Liver (tissue), 2 donors: ENCODE measurements around the gene ARNT2.

Experiments
- RXRA ChIP-seq, 2 donors: IDR thresholded peaks; 2 replicates each; pipeline ENCODE4 v1.6.1; 2017 to 2018; ENCODE audit warnings: antibody characterized with exemption in 2 of 2, mild to moderate bottlenecking in 1 of 2
- TAF1 ChIP-seq: conservative IDR thresholded peaks from 2 replicates; pipeline ENCODE4 v1.6.1; 2016; ENCODE audit warnings: antibody characterized with exemption, mild to moderate bottlenecking
- donor health status: healthy.

DNA sequence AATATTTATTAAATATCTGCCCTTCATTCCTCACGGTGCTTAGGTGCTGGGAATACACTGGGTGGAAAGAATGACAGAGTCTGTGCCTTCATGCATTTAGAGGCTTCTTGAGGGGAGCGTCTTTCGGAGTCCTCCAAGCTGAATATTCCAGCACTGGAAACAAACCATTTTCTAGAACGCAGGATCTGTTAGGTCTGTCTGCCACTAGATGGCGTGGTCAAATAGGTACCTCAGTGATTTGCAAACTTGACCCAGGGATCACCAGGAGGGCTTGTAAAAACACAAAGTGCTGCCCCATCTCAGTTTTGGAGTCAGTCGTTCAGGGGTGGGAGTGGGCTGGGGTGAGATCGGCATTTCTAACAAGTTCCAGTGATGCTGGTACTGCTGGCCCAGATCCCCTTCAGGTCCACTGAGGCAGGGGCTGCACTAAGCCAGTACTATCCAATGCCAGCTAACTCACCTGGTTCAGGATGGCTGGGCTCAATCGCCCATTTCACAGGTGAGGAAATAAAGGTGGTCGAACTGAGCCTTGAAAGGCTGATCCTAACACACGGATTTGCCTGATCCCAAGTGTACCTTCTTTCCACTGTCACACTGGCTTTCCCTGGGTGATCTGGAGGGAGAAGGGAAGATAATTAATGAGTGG is 14.8 kb downstream of the ARNT2 start:
- TF ChIP-seq RXRA (IDR thresholded peaks at IDR 0.05): no peak
- TF ChIP-seq TAF1: no peak
